Chondrocyte (in vitro differentiated cells): ENCODE results near the gene ZNF407. TPM values are rescaled to one million over a fixed set of nuclear protein-coding genes. Genes with fewer than 3 reads are reported as not detected.

Source experiments
- DNase-seq: peaks from one replicate; pipeline ENCODE4 v3.0.0; 2021; ENCODE audit warnings: mixed read lengths, low spot score
- H3K27ac Mint-ChIP-seq: one replicate; pipeline ENCODE4 v1.8.0; 2021; ENCODE audit warnings: mild to moderate bottlenecking, moderate library complexity, mixed read lengths; ENCODE audit not compliant: unreplicated experiment
- H3K27me3 Mint-ChIP-seq: 2 replicates; pipeline ENCODE4 v1.8.0; 2021; ENCODE audit warnings: low read depth, mixed read lengths
- H3K36me3 Mint-ChIP-seq: 2 replicates; pipeline ENCODE4 v1.8.0; 2021; ENCODE audit warnings: low read depth, mixed read lengths
- H3K4me1 Mint-ChIP-seq: 2 replicates; pipeline ENCODE4 v1.8.0; 2021; ENCODE audit warnings: low read depth, mild to moderate bottlenecking, mixed read lengths
- H3K4me3 Mint-ChIP-seq: one replicate; pipeline ENCODE4 v1.8.0; 2021; ENCODE audit warnings: mild to moderate bottlenecking, moderate library complexity, mixed read lengths; ENCODE audit not compliant: unreplicated experiment
- H3K9me3 Mint-ChIP-seq: 2 replicates; pipeline ENCODE4 v1.8.0; 2021; ENCODE audit warnings: low read depth, mixed read lengths
- CTCF ChIP-seq: fragments of 200-600 bp; sonication (generic); IDR thresholded peaks from 2 replicates; pipeline ENCODE4 v1.5.0; 2021; ENCODE audit warnings: antibody characterized with exemption, mild to moderate bottlenecking, moderate library complexity
- total RNA-seq: library from RNA; stranded (reverse); gene quantifications from 3 replicates; pipeline ENCODE4 v1.2.1, GENCODE V29; 2021

Gene ZNF407
- total RNA-seq, 1 donor from 2014 or later = 10.4 TPM

- H3K27ac Mint-ChIP-seq = no peak overlapping the region
Observed at GRCh38 chr18:74935434-74935833, 337.8 kb downstream of the ZNF407 start.

GRCh38 chr18:74936343-74936742, 338.7 kb downstream of the ZNF407 start:
- Mint-ChIP-seq H3K27ac (no peak overlapping the region), H3K36me3 (peaks cover 3% of the 10 kb centered on the region), H3K4me1 (no peaks in the 10 kb centered on the region), H3K9me3 (no peaks in the 10 kb centered on the region), H3K4me3 (no peak overlapping the region), H3K27me3 (no peaks in the 10 kb centered on the region)
- no peak for TF ChIP-seq CTCF
- no peak for DNase-seq

More at GRCh38 chr18:74935434-74935833, 337.8 kb downstream of the ZNF407 start:
- peaks cover 8% of the 10 kb centered on the region for H3K4me1 Mint-ChIP-seq
- H3K4me3 Mint-ChIP-seq = no peak overlapping the region
- no peaks in the 10 kb centered on the region for H3K27me3 Mint-ChIP-seq
- H3K36me3 Mint-ChIP-seq = peaks cover 3% of the 10 kb centered on the region
- H3K9me3 Mint-ChIP-seq = no peaks in the 10 kb centered on the region
- no peak for TF ChIP-seq CTCF
- no peak for DNase-seq

- TF ChIP-seq CTCF = no peak
- Mint-ChIP-seq H3K4me3 (no peak overlapping the region), H3K9me3 (no peaks in the 10 kb centered on the region)
Observed at GRCh38 chr18:74937291-74937690, 339.6 kb downstream of the ZNF407 start.

GRCh38 chr18:74940856-74941255, 343.2 kb downstream of the ZNF407 start:
- no peaks in the 10 kb centered on the region for H3K9me3 Mint-ChIP-seq
- no peak for TF ChIP-seq CTCF
- H3K4me3 Mint-ChIP-seq = no peak overlapping the region
- H3K36me3 Mint-ChIP-seq = no peaks in the 10 kb centered on the region
- no peak overlapping the region for H3K27ac Mint-ChIP-seq
- DNase-seq = no peak
- H3K4me1 Mint-ChIP-seq = peaks cover 11% of the 10 kb centered on the region
- H3K27me3 Mint-ChIP-seq = no peaks in the 10 kb centered on the region

More at GRCh38 chr18:74937291-74937690, 339.6 kb downstream of the ZNF407 start:
- peaks cover 4% of the 10 kb centered on the region for H3K4me1 Mint-ChIP-seq
- H3K27me3 Mint-ChIP-seq = no peaks in the 10 kb centered on the region
- no peak overlapping the region for H3K27ac Mint-ChIP-seq
- DNase-seq = no peak
- peaks cover 3% of the 10 kb centered on the region for H3K36me3 Mint-ChIP-seq

GRCh38 chr18:74942319-74942910, 344.7 kb downstream of the ZNF407 start:
- no peak for DNase-seq
- no peaks in the 10 kb centered on the region for H3K27me3 Mint-ChIP-seq
- H3K36me3 Mint-ChIP-seq = no peaks in the 10 kb centered on the region
- no peak overlapping the region for H3K4me3 Mint-ChIP-seq
- no peak overlapping the region for H3K27ac Mint-ChIP-seq
- TF ChIP-seq CTCF = no peak
- peaks cover 21% of the 10 kb centered on the region for H3K4me1 Mint-ChIP-seq
- no peaks in the 10 kb centered on the region for H3K9me3 Mint-ChIP-seq
